ENCODE results near the gene PIEZO1. TPM values are rescaled to one million over a fixed set of nuclear protein-coding genes. Genes with fewer than 3 reads are reported as not detected.

Gene PIEZO1
- total RNA-seq, 4 donors from 2014 or later = 101 to 364 (median 121) TPM

DNA sequence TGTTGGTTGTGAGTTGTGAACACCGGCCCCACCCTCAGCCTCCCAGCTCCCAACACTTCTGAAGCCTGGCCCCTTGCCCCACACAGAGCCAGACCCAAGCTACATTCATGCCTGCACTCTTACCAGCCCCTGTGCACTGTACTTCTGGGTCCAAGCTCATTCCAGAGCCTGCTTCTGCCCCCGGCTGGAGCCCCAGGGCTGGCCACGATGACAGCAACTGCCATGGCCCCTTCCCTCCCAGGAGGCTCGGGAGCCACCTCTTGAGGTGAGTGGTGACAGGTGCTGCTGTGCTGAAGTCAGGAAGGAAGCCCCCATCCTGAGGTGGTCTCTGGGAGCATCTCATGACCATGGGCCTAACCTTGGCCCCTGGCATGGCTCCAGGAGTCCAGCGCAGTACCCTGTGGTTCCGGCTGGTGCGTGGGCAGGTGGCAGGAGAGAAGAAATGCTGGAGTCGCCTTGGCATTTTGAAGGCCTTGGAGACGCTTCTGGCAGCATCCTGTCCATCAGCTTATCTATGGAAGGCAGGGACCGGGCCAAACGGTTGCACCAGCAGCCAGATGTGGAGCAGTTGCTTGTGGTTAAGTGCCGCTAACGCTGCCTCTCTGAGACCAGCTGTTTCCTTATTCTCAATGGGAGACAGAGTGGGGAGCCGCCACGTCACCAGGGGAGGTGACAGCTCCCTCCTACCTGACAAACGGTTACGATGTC is 14.7 kb upstream of the PIEZO1 start:
- TF ChIP-seq, protein P1, sequence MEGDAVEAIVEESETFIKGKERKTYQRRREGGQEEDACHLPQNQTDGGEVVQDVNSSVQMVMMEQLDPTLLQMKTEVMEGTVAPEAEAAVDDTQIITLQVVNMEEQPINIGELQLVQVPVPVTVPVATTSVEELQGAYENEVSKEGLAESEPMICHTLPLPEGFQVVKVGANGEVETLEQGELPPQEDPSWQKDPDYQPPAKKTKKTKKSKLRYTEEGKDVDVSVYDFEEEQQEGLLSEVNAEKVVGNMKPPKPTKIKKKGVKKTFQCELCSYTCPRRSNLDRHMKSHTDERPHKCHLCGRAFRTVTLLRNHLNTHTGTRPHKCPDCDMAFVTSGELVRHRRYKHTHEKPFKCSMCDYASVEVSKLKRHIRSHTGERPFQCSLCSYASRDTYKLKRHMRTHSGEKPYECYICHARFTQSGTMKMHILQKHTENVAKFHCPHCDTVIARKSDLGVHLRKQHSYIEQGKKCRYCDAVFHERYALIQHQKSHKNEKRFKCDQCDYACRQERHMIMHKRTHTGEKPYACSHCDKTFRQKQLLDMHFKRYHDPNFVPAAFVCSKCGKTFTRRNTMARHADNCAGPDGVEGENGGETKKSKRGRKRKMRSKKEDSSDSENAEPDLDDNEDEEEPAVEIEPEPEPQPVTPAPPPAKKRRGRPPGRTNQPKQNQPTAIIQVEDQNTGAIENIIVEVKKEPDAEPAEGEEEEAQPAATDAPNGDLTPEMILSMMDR (IDR thresholded peaks at IDR 0.05; ENCODE audit: low read depth) = no peak

DNA sequence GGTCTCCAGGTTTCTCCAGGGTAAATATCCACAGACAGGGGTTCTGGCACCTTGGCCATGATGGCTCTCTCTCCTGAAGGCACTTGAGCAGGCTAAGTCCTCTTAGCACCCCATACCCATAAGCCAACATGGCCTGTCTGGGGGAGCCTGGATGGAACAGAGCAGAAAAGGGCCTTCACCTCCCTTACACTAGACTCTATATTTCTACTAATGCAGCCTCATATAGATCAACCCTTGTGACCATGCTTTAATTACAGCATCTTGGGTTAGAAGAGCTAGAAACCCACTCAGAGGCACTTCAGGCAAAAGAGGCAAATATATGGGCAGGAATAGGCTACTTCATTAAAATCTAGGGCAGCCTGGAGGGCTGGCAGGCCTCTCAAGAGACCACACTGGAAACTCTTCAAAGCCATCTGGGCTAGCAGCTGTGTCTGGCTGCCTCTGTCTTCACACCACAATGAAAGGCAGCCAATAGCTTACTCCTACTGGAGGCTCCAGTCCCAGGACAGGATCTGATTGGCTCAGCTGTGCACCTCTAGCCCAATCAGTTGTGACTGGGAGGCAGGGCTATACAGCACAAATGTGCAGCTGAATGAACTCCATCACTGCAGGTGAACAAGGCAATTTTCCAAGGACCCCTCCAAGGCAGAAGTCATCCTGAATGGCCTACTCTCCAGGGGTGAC is 13.9 kb upstream of the PIEZO1 start:
- TF ChIP-seq, protein P1 (IDR thresholded peaks at IDR 0.05; ENCODE audit: low read depth) = no peak

DNA sequence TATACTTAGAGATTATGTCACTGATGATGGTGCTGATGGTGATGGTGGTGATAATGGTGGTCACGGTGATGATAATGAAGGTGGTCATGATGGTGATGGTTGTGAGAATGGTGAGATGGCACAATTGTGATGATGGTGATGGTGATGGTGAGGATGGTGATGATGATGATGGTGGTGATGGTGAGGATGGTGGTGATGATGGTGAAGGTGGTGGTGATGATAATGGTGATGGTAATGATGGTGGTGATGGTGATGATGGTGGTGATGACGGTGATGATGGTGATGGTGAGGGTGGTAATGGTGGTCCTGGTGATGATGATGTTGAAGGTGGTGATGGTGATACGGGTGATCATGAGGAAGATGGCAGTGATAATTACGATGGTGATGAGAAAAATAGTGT is 13.1 kb upstream of the PIEZO1 start:
- TF ChIP-seq, protein P1 (IDR thresholded peaks at IDR 0.05; ENCODE audit: low read depth) = no peak

DNA sequence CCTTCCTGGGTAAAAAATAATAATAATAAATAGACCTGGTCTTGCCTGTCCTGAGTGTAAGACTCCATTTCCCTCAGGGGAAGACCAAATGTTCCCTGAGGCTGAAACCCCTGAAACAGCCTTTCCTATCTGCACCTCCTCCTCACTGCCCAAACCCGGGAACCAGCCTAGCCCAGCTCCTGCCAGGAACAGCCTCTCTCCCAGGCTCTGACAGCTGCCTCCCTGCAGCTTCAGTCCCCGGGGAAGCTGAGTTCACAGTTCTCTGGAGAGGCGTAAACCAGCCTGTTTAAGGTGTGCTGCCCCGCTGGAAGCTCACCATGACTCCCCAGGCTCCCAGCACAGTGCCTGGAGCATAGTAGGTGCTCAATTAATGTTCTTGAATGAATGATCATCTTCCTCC is 11.3 kb upstream of the PIEZO1 start:
- TF ChIP-seq, protein P1 (IDR thresholded peaks at IDR 0.05; ENCODE audit: low read depth) = no peak

DNA sequence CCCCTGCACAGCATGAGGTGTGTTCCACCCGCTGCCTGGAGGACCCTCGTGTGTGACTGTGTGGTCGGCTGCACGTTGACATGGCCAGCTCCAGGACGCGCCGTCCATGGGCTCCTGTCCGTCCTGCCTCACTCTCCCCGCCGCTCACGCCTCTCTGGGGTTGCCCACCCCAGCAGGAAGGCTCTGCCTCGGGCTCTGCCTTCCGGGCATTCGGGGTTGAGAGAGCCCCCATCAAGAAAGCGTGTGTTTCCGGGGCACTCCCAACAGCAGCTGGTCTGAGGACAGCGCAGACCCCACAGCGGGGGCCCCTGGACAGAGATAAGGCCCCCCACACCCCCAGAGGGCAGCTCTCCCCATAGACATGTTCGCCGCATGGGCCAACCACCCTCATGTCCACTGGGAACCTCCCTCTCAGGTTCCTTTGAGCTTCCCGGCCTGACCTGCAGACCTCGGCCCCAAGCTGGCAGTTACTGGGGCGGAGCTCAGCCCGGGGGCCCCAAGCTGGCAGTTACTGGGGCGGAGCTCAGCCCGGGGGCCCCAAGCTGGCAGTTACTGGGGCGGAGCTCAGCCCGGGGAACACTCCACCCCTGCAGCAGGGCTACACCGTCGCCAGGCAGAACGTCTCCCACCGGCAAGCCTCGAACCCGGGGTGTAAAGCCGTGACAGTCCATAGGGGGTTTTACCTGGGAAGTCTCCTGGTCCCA is 8.4 kb upstream of the PIEZO1 start:
- TF ChIP-seq, protein P1 (IDR thresholded peaks at IDR 0.05; ENCODE audit: low read depth) = no peak

DNA sequence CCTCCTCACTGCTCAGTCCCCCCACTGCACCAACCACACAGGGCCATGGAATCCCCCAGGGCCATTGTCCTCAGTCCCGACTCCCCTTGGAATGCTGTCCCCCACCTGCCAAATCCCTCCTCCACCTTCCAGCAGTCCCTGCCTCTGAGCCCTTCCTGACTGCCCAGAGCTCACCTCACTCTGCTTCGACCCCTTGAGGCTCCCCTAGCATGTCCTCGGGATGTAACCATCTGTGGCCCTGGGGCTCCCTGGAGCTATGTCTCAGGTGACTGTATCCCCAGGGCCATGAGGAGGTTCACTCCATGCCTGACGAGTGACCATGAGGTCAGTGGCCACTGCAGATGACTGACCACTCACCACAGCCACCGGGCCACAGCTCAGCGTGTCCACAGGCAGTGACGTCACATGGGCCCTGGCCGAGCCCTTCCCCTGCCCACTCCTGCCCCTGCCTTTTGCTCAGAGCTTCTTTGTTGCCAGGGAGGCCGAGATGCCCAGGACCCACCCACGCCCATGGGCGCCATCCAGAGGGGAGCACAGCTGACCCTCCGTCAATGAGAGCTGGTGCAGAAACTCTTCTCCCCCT is 7.7 kb upstream of the PIEZO1 start:
- TF ChIP-seq, protein P1 (IDR thresholded peaks at IDR 0.05; ENCODE audit: low read depth) = no peak

DNA sequence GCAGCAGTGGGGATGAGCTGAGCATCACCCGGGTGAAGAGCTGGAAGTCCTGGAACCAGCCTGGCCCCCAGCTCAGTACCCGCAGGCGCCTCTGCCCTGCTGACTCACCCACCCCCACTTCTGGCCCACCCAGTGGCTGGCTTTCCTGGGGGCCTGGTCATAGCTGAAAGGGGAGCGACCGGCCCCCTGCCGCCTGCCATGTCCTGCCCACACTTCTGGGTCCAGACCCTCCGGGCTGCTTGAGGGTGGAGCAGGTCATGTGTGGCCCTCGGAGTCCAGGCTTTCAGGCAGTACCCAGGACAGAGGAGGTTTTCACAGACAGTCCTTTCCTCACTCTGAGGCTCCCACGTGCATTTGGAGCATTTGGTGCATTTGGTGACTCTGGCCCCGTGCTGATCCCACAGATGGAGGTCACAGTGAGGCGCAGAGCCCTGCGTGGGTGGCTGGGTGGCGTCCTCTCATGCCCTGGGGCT is 7.1 kb upstream of the PIEZO1 start:
- TF ChIP-seq, protein P1 (IDR thresholded peaks at IDR 0.05; ENCODE audit: low read depth) = no peak

All from subcutaneous adipose tissue (tissue), 4 donors.